NCI-H345 treated with DMSO at 0.1 percent for 48 hours (cell line): ENCODE measurements around the gene TCL1B.
"Not testable (repeated sequence)": the region's sequence is repeated elsewhere in the genome, so short reads cannot be mapped to it uniquely, and the experiment has no call there.

ENCODE experiments used
- DNase-seq: peaks from one replicate; lab custom pipeline; 2025; ENCODE audit not compliant: unreplicated experiment; lab: John Stamatoyannopoulos, UW

The TCL1B gene

GRCh38 chr14:95685978-95686922 lies at the start of gene TCL1B:
Gene TCL1B, plus strand, starts transcription at chr14:95686426. Its CDS starts 42 bp downstream, at chr14:95686468.
- DNase-seq = no peak

- DNase-seq = no peak
Measured at GRCh38 chr14:95644981-95645380, 41.2 kb upstream of the TCL1B start.

- no peak for DNase-seq
Measured at GRCh38 chr14:95645389-95645996, 40.7 kb upstream of the TCL1B start.

GRCh38 chr14:95647926-95648325 lies 38.3 kb upstream of the TCL1B start:
- no peak for DNase-seq

- peak; percentile 79 for DNase-seq
Measured at GRCh38 chr14:95649230-95649629, 37.0 kb upstream of the TCL1B start.

GRCh38 chr14:95651028-95651427 lies 35.2 kb upstream of the TCL1B start:
- no peak for DNase-seq

GRCh38 chr14:95651821-95652583 lies 34.2 kb upstream of the TCL1B start:
- DNase-seq = no peak

- no peak for DNase-seq
Measured at GRCh38 chr14:95652690-95653089, 33.5 kb upstream of the TCL1B start.

GRCh38 chr14:95655461-95655860 lies 30.8 kb upstream of the TCL1B start:
- no peak for DNase-seq

GRCh38 chr14:95656634-95657033 lies 29.6 kb upstream of the TCL1B start:
- DNase-seq = no peak

GRCh38 chr14:95657454-95657853 lies 28.8 kb upstream of the TCL1B start:
- DNase-seq = no peak

GRCh38 chr14:95659293-95659989 lies 26.8 kb upstream of the TCL1B start:
- DNase-seq = no peak

- DNase-seq = no peak
Measured at GRCh38 chr14:95659990-95660385, 26.2 kb upstream of the TCL1B start.

- DNase-seq = no peak
Measured at GRCh38 chr14:95660651-95661515, 25.3 kb upstream of the TCL1B start.

GRCh38 chr14:95662376-95663186 lies 23.6 kb upstream of the TCL1B start:
- DNase-seq = no peak

GRCh38 chr14:95663226-95663797 lies 22.9 kb upstream of the TCL1B start:
- DNase-seq = no peak

GRCh38 chr14:95664066-95664465 lies 22.2 kb upstream of the TCL1B start:
- DNase-seq = peak; percentile 91

GRCh38 chr14:95664546-95664945 lies 21.7 kb upstream of the TCL1B start:
- DNase-seq = peak; percentile 91

- DNase-seq = not testable (repeated sequence)
Measured at GRCh38 chr14:95665530-95665929, 20.7 kb upstream of the TCL1B start.
